ENCODE data around the gene PNKP.

Gene PNKP

DNA sequence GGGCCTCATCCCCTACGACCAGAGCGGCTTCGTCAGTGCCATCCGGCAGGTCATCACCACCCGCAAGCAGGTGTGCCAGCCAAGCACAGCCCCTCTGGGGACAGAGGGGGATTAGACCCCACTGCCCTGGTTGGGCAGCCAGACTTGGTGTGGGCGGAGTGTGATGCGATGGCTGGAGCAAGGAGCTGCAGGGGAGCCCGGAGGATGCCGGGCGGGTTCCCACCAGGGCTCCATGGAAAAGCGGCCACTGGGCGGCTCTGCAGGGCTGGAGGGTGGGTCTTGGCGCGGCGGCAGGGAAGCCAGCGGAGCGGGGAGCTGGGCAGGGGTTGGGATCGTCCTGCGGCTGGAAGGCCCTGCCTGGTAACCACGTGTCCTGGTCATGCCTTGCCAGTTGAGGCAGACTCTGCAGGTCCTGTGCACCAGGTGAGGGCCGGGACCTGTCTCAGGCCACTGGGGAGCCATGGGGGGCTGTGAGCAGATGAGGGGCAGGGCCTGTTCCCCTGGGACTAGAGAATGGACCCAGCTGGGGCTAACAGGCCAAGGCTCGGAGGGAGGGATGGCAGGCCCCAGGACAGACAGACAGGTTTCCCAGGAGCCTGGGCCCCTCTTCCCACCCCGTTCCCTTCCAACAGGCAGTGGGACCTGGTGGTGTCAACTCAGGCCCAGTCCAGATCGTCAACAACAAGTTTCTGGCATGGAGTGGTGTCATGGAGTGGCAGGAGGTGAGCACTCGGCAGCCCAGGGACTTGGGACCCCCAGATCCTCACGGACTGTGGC, 10.1 kb downstream of the PNKP start:
- DNase-seq, result no peak

DNA sequence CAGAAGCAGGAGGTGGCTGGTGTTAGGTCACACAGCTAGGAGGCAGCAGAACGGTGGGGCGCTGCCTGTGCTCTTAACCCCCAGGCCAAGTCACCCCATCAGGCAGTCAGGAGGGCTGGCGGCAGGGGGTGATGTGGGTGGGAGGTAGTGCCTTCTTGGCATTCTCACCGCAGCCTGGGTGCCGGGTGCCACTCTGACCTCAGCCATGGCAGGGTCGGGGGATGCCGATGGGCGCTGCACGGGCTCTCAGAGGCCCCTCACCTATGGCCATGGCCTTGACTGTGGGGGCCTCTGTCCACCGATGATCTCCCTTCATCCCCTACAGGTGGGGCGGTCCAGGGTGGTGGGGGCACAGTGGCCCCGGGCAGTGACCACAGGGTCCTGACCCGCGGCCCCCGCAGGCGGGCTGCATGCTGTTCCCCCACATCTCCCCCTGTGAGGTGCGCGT, 10.8 kb downstream of the PNKP start:
- no peak for DNase-seq

DNA sequence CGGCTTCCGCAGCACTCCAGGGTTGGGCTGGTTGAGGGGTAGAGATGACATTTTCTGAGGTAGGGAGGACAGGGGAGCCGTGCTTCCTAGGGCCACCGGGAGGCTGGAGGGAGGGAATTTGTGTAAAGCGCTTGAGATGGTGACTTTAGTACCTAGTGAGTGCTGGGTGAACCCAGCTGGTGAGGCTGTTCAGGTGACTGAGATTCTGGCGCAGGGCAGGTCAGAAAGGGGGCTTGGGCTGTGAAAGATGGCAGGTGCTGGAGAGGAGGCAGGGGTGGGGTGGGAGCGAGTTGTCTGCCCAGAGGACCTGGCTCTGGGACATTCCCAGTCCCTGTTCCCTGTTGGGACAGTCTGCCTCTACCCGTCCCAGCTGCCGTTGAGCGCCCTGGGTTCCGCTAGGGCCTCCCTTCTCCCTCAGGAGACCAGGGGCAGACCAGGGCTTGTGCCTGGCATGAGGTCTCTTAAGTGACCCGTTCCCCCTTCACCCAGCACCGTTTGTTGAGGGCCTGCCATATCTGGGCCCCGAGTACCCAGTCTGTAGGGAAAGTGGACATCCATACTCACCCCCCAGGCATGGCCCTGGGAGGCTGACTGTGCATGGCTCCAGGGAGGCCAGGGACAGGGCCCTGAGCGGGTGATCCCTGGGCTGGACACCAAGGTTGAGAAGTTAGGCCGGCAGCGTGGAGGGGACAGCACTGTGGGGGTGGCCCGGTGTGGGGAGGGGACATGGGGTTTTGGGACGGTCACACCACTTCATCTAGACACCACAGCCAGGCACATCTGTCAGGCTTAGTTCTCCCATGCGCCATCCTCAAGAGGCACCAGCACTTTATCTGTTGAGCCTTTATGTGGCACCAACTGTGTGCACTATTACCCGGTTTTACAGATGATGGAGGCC, 11.5 kb downstream of the PNKP start:
- no peak for DNase-seq

DNA sequence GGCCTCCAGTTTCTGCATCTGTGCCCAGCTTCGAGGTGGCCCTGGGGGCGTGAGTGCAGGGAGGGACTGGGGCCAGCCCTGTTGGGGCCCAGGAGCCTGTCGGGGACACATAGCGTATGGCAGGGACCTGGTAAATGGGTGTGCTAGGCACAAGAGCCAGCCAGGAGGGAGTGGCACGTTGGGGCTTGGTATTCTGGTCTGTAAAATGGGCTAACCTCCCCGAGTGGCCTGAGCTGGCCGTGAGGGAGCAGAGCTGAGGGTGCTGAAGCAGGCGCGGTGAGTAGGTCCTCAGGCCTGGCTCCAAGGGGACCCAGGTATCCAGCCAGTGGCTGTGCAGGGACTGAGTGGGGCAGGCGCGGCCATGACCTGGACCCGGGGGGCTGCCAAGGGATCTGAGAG, 12.1 kb downstream of the PNKP start:
- DNase-seq, result no peak

DNA sequence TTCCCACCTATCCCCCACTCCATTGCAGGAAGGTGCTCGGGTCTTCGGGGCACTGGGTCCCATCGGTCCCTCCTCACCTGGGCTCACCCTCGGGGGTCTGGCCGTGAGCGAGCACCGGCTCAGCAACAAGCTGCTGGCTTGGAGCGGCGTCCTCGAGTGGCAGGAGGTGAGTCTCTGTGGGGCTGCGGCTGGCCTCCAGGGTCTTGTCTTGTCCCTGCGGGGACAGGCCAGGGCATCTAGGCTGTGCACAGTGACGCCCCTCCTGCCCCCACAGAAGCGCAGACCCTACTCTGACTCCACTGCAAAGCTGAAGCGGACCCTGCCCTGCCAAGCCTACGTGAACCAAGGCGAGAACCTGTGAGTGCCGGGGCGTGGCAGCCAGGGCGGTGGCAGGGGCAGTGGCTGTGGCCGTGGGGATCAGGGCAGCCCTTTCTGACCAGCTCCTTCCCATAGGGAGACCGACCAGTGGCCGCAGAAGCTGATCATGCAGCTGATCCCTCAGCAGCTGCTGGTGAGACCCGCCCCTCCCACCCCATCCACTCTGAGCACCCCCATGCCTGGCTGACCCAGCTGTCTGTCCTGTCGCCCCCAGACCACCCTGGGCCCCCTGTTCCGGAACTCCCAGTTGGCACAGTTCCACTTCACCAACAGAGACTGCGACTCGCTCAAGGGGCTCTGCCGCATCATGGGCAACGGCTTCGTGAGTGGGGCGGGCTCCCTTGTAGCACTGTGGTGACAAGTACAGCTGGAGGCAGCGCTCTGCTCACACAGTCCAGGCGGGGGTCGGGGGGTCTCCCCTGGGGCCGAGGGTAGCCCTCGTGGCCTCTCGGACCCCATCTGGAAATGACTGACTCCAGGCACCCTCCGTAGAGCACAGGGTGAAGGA, 12.8 kb downstream of the PNKP start:
- DNase-seq, result no peak

DNA sequence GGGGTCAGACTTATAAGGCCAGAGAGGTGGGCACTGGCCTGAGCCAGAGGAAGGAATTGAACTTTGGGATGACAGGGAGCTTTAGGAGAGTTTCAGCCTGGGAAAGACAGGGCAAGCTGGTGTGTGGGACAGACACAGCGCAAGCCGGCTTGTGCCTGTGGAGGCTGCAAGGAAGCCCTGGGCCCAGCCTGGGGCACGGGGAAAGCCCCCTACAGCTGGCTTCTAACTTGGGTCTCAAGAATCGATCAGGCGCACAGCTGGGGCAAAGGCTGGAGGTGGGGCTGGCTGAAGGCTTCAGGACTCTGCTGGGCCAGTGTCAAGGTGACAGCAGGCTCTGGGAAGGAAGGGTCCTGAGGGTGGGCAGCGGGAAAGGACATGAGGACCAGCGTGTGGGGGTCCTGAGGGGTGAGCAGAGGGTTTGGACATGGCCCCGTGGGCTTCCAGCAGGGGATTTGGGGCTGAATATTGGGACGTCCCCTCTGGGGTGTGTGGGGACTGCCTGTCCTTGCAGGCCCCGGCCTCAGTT, 13.5 kb downstream of the PNKP start:
- DNase-seq, result no peak

DNA sequence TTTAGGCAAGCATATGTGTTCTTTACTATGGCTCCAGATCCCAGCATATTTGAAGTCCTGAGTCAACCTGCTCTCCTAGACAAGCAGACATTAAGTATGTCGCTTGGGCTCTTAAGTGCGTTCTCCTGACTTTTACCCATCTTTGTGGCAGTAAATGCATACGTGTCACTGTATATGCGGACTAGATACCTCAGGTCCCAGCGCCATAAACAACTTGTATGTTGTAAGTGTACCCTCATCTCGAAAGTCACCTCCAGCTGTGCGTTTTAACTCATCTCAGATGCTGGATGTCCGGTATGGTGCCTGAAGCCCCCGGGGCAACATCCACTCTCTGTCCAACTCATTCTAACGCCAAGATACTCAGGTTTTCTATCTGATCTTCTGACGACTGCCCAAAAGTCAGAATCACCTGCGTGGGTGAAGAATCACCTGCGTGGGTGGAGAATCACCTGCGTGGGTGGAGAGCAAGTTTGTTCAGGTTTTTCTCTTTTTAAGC, 14.7 kb downstream of the PNKP start:
- no peak for DNase-seq

DNA sequence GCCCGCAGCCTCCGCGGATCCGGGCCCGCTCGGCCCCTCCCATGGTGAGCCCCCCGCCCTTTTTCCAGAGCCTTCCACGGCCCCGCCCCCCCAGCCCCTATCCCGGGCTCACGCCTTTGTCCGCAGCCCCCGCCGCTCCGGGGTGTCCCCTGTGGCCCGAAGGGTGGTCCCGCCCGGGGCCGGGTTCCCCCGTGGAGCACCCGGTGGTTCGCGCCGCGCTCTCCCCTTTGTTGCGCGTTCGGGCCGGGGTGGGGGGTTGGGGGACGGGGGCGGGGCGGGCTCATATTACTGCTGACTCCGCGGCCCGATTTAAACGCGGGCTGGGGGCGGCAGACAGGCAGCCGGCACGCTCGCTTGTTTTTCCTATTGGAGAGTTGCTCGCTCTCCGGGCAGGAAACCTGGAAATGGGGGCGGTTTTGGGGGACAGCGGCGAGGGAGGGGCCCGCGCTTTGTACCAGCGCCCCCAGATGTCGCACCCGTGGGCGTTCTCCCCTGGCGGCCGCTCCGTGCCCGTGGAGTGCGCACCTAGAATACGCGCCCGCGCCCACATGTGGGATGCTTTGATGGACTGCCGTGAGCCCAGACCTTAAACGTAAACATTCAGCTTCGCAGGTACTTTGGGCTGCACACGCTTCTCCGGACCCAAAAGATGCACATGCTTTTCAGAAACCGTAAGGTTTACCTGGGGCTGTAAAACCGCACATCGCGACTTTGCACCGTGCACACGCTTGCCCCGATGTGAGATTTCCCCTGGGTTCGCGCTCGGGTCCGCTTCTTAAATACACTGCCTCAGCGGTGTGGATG, 15.7 kb downstream of the PNKP start:
- DNase-seq, result peak; percentile 45

DNA sequence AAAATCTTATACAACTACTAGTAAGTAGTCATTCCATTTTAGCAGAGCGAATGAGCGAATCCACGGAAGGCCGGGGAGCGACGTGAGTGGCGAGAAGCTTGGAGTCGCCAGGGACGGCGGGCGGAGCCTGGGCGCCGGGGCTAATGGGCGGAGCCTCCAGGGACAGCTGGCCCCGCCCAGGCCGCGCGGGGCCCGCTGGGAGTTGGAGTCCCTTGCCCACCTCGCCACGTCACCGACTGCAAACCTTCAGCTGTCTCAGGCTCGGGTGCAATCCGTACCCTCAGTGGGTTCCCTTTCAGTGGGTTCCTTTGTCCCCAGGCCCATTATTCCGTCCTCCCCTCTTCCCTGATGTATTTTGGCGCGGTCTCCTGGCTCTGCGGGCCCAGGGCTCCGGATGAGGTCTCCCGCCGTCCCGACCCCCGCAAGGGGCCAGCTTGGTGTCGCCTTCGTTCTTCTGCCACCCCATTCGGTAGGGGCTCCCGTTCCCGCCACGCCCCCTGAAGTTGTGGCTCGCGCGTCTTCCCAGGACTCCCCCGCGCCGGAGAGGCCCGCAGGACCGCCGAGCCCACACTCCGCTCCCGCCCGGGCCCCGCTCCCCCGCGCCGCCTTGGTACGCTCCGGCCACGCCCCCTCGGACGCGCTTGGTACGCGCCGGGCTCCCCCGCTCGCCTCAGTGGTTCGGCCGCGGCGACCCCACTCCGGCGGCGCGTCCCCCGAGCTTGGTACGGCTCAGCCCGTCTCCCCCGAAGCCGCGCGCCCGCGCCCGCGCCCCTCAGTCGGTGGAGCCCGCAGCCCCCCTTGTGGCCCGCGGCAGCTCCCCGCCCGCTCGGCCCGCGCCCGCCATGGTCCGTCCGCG, 16.7 kb downstream of the PNKP start, which contains the start of gene PTOV1:
PTOV1 (plus strand) TSS at position 673 of the 856 bp plus-strand sequence.
- DNase-seq, result peak; percentile 91

DNA sequence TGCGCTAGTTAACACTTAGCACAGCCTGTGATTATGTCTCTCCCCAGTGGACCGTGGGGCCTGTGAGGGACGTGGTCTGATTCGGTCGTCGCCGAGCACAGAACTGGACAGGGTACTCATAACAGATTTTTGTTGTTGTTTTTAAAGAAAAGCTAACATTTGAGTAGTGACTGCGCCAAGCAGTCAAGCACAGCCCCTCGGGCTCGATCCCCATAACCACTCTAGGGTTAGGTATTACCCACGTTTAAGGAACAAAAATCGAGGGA, 17.2 kb downstream of the PNKP start:
- no peak for DNase-seq

DNA sequence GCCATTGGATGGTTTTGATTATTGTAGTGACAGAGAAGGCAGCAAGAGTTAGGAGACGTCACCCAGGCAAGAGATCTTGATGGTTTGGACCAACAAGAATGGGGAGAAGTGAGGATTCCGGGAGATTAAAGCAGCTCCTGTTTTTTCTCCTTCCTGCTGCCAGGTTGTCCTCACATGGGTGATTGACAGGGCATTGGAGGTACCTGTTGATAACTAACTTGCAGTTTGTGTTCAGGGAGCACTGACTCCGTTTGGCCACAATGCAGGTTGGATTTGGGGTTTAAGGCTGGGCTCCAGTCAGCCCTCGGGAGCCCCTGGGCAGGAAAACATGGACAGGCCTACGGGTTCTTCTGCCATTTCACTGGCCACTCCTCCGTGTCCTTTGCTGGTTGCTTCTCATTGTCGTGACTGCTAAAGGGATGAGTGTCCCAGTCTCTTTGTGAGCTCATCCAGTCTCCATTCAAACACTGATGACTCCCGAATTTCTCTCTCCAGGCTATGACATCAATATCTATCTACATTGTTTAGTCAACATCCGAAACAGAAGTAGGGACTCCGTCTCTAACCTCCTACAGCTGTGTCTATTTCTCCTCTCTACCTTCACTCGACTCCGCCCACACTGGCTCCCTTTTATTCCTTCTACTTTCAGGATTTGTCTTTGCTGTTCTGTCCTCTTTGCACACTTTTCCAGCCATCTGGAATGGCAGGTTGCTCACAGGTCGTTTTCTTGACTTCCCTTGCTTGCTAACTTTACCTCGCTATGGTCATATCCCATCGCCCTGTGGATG, 17.7 kb downstream of the PNKP start:
- no peak for DNase-seq

DNA sequence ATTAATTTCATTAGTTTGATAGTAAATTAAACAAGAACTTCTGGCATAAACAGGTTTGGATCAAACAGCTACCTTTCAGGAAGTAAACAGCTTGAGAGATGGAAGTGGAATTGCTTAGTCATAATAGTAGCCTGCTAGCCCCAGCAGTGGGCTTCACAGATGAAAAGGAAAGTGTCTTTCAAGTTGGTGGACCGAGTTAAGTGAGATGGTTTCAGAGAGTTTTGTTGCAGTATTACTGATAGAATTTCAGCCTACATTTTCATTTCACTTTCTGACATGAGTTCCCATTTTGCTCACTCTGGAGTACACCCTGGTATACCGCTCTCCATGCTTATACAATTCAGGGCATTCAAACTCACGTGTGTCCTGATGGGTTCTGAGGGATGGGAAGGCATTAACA, 18.4 kb downstream of the PNKP start:
- no peak for DNase-seq

DNA sequence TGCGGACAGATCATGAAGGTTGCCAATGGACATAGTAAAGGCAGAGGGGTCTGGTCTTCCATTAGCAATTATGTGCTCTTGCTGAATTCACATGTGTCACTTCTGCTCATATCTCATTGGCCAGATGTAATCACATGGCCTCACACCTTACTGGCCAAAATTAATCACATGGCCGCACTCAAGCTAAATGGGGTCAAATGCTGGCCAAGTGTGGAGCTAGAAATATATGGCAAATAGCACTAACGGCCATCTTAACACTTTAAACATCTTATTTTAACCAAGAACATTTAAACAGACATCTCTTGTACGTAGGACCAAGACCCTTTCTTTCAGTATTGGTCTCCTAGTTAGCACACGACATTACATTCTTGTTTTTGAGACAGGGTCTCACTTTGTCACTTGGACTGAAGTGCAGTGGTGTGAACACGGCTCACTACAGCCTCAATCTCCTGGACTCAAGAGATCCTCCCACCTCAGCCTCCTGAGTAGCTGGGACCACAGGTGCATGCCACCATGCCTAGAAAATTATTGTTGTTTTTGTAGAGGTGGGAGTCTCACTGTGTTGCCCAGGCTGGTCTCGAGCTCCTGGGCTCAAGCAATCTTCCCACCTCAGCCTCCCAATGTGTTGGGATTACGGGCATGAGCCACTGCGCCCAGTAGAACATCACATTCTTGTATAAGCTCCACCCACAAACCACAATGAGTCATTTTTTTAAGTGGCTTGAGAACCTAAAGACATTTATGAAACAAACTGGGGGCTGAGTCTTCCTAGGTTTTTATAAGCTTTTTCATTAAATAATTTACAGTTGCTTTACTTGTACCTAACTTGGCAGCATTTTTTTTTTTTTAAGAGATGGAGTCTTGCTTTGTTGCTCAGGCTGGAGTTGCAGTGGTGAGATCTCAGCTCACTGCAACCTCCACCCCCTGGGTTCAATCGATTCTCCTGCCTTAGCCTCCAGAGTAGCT, 19.4 kb downstream of the PNKP start:
- peak; percentile 56 for DNase-seq

DNA sequence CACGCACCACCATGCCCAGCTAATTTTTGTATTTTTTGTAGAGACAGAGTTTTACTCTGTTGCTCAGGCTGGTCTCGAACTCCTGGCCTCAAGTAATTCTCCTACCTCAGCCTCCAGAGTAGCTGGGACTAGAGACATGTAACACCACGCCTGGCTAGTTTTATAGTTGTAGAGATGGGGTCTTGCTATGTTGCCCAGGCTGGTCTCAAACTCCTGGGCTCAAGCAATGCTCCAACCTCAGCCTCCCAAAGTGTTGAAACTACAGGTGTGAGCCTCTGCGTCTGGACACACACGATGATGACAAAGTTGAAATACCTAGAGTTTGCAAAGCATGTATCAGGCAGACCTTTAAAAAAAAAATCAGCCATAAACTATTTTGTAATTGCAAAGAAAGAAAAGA, 21.0 kb downstream of the PNKP start:
- DNase-seq, result no peak

DNA sequence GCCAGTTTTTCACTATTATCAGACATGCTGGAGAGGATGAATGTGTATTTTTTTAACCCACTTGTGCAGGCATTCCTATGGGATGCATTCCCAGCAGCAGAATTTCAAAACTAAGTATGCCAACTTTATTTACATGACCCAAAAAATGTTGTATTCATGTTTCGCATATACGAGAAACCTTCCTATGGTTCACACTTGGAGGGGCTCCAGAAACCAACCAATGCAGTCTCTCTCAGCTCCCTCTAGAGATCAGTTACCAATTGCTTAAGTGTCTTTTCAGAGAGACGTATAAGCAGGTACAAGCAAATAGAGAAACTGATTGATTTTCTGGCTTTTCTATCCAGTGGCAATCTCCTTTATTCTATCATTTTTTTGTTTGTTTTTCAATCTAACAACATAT, 22.0 kb downstream of the PNKP start:
- DNase-seq, result no peak

DNA sequence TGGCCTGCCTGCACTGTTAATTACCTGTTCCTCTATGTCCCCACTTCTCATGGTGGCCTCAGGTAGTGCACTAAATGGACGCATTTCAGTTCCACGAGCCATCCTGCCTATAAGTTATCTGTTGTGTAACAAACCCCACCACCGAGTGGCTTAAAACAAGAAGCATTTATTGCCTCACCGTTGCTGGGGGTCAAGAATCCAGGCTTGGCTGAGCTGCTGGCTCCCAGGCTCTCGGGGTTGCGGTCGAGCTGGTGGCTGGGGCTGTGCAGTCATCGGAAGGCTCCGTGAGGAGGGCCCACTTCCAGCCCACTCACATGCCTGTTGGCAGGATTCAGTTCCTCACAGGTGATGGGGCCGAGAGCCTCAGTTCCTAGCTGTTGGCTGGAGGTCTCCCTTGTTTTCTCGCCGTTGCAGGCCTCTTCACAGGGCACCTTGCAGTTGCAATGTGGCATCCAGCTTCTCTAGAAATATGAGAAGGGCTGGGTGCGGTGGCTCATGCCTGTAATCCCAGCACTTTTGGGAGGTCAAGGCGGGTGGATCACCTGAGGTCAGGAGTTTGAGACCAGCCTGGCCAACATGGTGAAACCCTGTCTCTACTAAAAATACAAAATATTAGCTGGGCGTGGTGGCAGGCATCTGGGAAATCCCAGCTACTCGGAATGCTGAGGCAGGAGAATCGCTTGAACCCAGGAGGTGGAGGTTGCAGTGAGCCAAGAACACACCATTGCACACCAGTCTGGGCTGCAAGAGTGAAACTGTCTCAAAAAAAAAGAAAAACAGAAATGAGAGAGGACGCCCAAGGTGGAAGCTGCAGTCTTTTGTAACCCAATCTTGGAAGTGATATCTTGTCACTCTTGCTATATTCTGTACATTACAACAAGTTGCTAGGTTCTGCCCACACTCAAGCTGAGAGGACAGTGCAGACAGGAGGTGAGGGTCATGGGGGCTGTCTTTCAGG, 23.0 kb downstream of the PNKP start:
- DNase-seq, result no peak

DNA sequence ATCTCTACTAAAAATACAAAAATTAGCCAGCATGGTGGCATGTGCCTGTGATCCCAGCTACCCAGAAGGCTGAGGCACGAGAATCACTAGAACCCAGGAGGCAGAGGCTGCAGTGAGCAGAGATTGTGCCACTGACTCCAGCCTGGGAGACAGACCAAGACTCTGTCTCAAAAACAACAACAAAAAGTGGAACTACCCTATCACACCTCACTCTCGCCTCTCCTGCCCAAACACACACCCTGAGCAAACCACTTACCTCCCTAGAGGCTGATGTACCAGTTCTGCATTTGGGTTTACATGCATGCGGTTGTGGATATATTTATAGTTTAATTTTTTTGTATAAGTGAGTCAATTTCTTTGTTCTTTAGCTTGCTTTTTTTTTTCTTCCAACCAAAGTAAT, 24.1 kb downstream of the PNKP start:
- DNase-seq, result no peak
